ENCODE results near the gene EXT2.

EXT2 gene

GRCh38 chr11:44266056-44266780 is 170.7 kb downstream of the EXT2 start:
- Histone ChIP-seq H3K4me1 (ENCODE audit: control insufficient read depth, insufficient read depth, low read depth, low read length) (peaks cover 7% of the 10 kb centered on the region), H3K4me3 (ENCODE audit: insufficient read depth in 1 of 2, low read depth in 1 of 2, low read length in 2 of 2) (no peak overlapping the region), H3K79me1 (replicated peaks; ENCODE audit: low read length, poor library complexity, severe bottlenecking) (no peaks in the 10 kb centered on the region), H3K18ac (ENCODE audit: low read depth in 1 of 2, low read length in 2 of 2) (no peak overlapping the region), H3K23ac (ENCODE audit: low read length in 2 of 2) (no peak overlapping the region), H2AFZ (ENCODE audit: low read depth, low read length) (no peak overlapping the region), H3K27me3 (ENCODE audit: control insufficient read depth in 1 of 2, insufficient read depth in 1 of 2, low read length in 2 of 2) (peaks cover 0 to 18% of the 10 kb centered on the region in 2 experiments), H2AK5ac (ENCODE audit: low read length, severe bottlenecking) (no peak overlapping the region), H2BK12ac (ENCODE audit: low read length in 2 of 2) (no peak overlapping the region), H2BK120ac (ENCODE audit: low read depth, low read length) (no peak overlapping the region), H2BK5ac (ENCODE audit: low read depth, low read length, poor library complexity, severe bottlenecking) (no peak overlapping the region), H3K36me3 (ENCODE audit: control insufficient read depth in 1 of 2, insufficient read depth in 2 of 2, low read depth in 1 of 2, low read length in 2 of 2) (no peaks in the 10 kb centered on the region), H4K8ac (ENCODE audit: low read length) (no peak overlapping the region), H2BK15ac (ENCODE audit: low read depth, poor library complexity, severe bottlenecking) (no peak overlapping the region), H3K9ac (ENCODE audit: low read length) (no peak overlapping the region), H3K27ac (ENCODE audit: low read length, poor library complexity, severe bottlenecking) (no peak overlapping the region), H3K4ac (ENCODE audit: low read depth in 1 of 2, low read length in 2 of 2) (no peak overlapping the region), H4K91ac (ENCODE audit: low read length) (no peak overlapping the region), H3K14ac (ENCODE audit: low read length in 2 of 2) (peak overlapping the region in 1 of 2 experiments; percentile 53), H3K9me3 (ENCODE audit: control insufficient read depth, low read length) (no peaks in the 10 kb centered on the region), H3K4me2 (ENCODE audit: low read length, poor library complexity, severe bottlenecking) (no peak overlapping the region)
- DNase-seq = no peak
- 80% methylated on average over 7 of the region's 9 CpGs for WGBS

GRCh38 chr11:44267006-44267749 is 171.7 kb downstream of the EXT2 start:
- no peak overlapping the region for H4K8ac ChIP-seq (ENCODE audit: low read length)
- no peak overlapping the region for H2BK12ac ChIP-seq (ENCODE audit: low read length in 2 of 2)
- H3K27me3 ChIP-seq (ENCODE audit: control insufficient read depth in 1 of 2, insufficient read depth in 1 of 2, low read length in 2 of 2) = peaks cover 0 to 15% of the 10 kb centered on the region in 2 experiments
- H3K9me3 ChIP-seq (ENCODE audit: control insufficient read depth, low read length) = no peaks in the 10 kb centered on the region
- H2AK5ac ChIP-seq (ENCODE audit: low read length, severe bottlenecking) = no peak overlapping the region
- no peak overlapping the region for H2AFZ ChIP-seq (ENCODE audit: low read depth, low read length)
- no peak overlapping the region for H3K9ac ChIP-seq (ENCODE audit: low read length)
- no peak for DNase-seq
- H3K4me3 ChIP-seq (ENCODE audit: insufficient read depth in 1 of 2, low read depth in 1 of 2, low read length in 2 of 2) = no peak overlapping the region
- H3K18ac ChIP-seq (ENCODE audit: low read depth in 1 of 2, low read length in 2 of 2) = no peak overlapping the region
- H3K4ac ChIP-seq (ENCODE audit: low read depth in 1 of 2, low read length in 2 of 2) = no peak overlapping the region
- no peak overlapping the region for H3K23ac ChIP-seq (ENCODE audit: low read length in 2 of 2)
- no peak overlapping the region for H2BK120ac ChIP-seq (ENCODE audit: low read depth, low read length)
- H3K4me2 ChIP-seq (ENCODE audit: low read length, poor library complexity, severe bottlenecking) = no peak overlapping the region
- no peak overlapping the region for H3K27ac ChIP-seq (ENCODE audit: low read length, poor library complexity, severe bottlenecking)
- H3K79me1 ChIP-seq (replicated peaks; ENCODE audit: low read length, poor library complexity, severe bottlenecking) = no peaks in the 10 kb centered on the region
- H2BK5ac ChIP-seq (ENCODE audit: low read depth, low read length, poor library complexity, severe bottlenecking) = no peak overlapping the region
- WGBS = 92% methylated on average over 24 of the region's 24 CpGs
- no peak overlapping the region for H3K14ac ChIP-seq (ENCODE audit: low read length in 2 of 2)
- no peak overlapping the region for H2BK15ac ChIP-seq (ENCODE audit: low read depth, poor library complexity, severe bottlenecking)
- no peak overlapping the region for H4K91ac ChIP-seq (ENCODE audit: low read length)
- H3K36me3 ChIP-seq (ENCODE audit: control insufficient read depth in 1 of 2, insufficient read depth in 2 of 2, low read depth in 1 of 2, low read length in 2 of 2) = no peaks in the 10 kb centered on the region
- peaks cover 7% of the 10 kb centered on the region for H3K4me1 ChIP-seq (ENCODE audit: control insufficient read depth, insufficient read depth, low read depth, low read length)

GRCh38 chr11:44267750-44268613 is 172.5 kb downstream of the EXT2 start:
- H3K18ac ChIP-seq (ENCODE audit: low read depth in 1 of 2, low read length in 2 of 2) = no peak overlapping the region
- no peaks in the 10 kb centered on the region for H3K9me3 ChIP-seq (ENCODE audit: control insufficient read depth, low read length)
- H3K79me1 ChIP-seq (replicated peaks; ENCODE audit: low read length, poor library complexity, severe bottlenecking) = no peaks in the 10 kb centered on the region
- H3K4me3 ChIP-seq (ENCODE audit: insufficient read depth in 1 of 2, low read depth in 1 of 2, low read length in 2 of 2) = no peak overlapping the region
- no peak overlapping the region for H4K8ac ChIP-seq (ENCODE audit: low read length)
- 85% methylated on average over 8 of the region's 8 CpGs for WGBS
- H2AK5ac ChIP-seq (ENCODE audit: low read length, severe bottlenecking) = no peak overlapping the region
- no peak overlapping the region for H3K4me2 ChIP-seq (ENCODE audit: low read length, poor library complexity, severe bottlenecking)
- H2BK12ac ChIP-seq (ENCODE audit: low read length in 2 of 2) = no peak overlapping the region
- H3K36me3 ChIP-seq (ENCODE audit: control insufficient read depth in 1 of 2, insufficient read depth in 2 of 2, low read depth in 1 of 2, low read length in 2 of 2) = no peaks in the 10 kb centered on the region
- no peak overlapping the region for H3K4ac ChIP-seq (ENCODE audit: low read depth in 1 of 2, low read length in 2 of 2)
- no peak overlapping the region for H3K9ac ChIP-seq (ENCODE audit: low read length)
- H3K14ac ChIP-seq (ENCODE audit: low read length in 2 of 2) = no peak overlapping the region
- H2AFZ ChIP-seq (ENCODE audit: low read depth, low read length) = no peak overlapping the region
- no peak overlapping the region for H2BK120ac ChIP-seq (ENCODE audit: low read depth, low read length)
- no peak overlapping the region for H4K91ac ChIP-seq (ENCODE audit: low read length)
- no peak overlapping the region for H2BK5ac ChIP-seq (ENCODE audit: low read depth, low read length, poor library complexity, severe bottlenecking)
- peaks cover 7% of the 10 kb centered on the region for H3K4me1 ChIP-seq (ENCODE audit: control insufficient read depth, insufficient read depth, low read depth, low read length)
- peaks cover 0 to 15% of the 10 kb centered on the region in 2 experiments for H3K27me3 ChIP-seq (ENCODE audit: control insufficient read depth in 1 of 2, insufficient read depth in 1 of 2, low read length in 2 of 2)
- no peak for DNase-seq
- no peak overlapping the region for H3K23ac ChIP-seq (ENCODE audit: low read length in 2 of 2)
- H3K27ac ChIP-seq (ENCODE audit: low read length, poor library complexity, severe bottlenecking) = no peak overlapping the region
- no peak overlapping the region for H2BK15ac ChIP-seq (ENCODE audit: low read depth, poor library complexity, severe bottlenecking)
